ENCODE data around the gene ILKAP. TPM values are rescaled to one million over a fixed set of nuclear protein-coding genes. Genes with fewer than 3 reads are reported as not detected.

The ILKAP gene
- total and polyA plus RNA-seq, 11 donors: 12.4 to 41.7 (median 24.0) TPM

- 73 to 80% (median 76%) methylated on average over 14 of the region's 14 CpGs for WGBS, 4 donors
- no peak for ATAC-seq
- intact Hi-C loops (cut with DNase I): loop anchor here in 2 of 10 donors (5.0 to 10.0 kb wide), 2 partner anchors 97 to 105 kb away; no protein-coding TSS in a partner anchor
- H3K4me3 ChIP-seq: no peak overlapping the region
- H3K27me3 ChIP-seq: peaks cover 0 to 27% (median 15%) of the 10 kb centered on the region in 9 donors
- no peaks in the 10 kb centered on the region for H3K9me3 ChIP-seq
- no peaks in the 10 kb centered on the region for H3K36me3 ChIP-seq
- peak in 3 of 5 donors; percentile 10 to 35 (median 11) for DNase-seq
- peaks cover 0 to 23% (median 6%) of the 10 kb centered on the region in 12 donors for H3K4me1 ChIP-seq
- no peak overlapping the region for H3K27ac ChIP-seq
- TF ChIP-seq POLR2A (IDR thresholded peaks at IDR 0.05) (no peak), CTCF (IDR thresholded peaks at IDR 0.05) (no peak)
Observed at GRCh38 chr2:238157506-238158017, 45.9 kb downstream of the ILKAP start.

- peak in 3 of 5 donors; percentile 13 to 40 (median 27) for DNase-seq
- WGBS, 4 donors: 75 to 83% (median 77%) methylated on average over 17 to 18 of the region's 18 CpGs
- Histone ChIP-seq H3K9me3 (no peaks in the 10 kb centered on the region), H3K4me3 (no peak overlapping the region), H3K27ac (peak overlapping the region in 6 of 12 donors; percentile 3 to 63 (median 26)), H3K4me1 (peaks cover 0 to 23% (median 6%) of the 10 kb centered on the region in 12 donors), H3K36me3 (peaks cover 0 to 2% (median 0%) of the 10 kb centered on the region in 9 donors), H3K27me3 (peaks cover 0 to 27% (median 14%) of the 10 kb centered on the region in 9 donors)
- intact Hi-C loops (cut with DNase I): loop anchor here in 2 of 10 donors (5.0 to 10.0 kb wide), 2 partner anchors 99 to 106 kb away; no protein-coding TSS in a partner anchor
- TF ChIP-seq CTCF (IDR thresholded peaks at IDR 0.05) (no peak), POLR2A (IDR thresholded peaks at IDR 0.05) (no peak)
- no peak for ATAC-seq
Observed at GRCh38 chr2:238155761-238156694, 47.5 kb downstream of the ILKAP start.

- DNase-seq (peak; percentile 45 to 74 (median 53)), ATAC-seq (peak in 3 of 4 donors; percentile 10 to 68 (median 57))
- H3K27me3 ChIP-seq: peaks cover 0 to 24% (median 11%) of the 10 kb centered on the region in 9 donors
- no peak overlapping the region for H3K4me3 ChIP-seq
- TF ChIP-seq CTCF (IDR thresholded peaks at IDR 0.05): no peak
- TF ChIP-seq POLR2A (IDR thresholded peaks at IDR 0.05): no peak
- peak overlapping the region in 6 of 12 donors; percentile 3 to 63 (median 28) for H3K27ac ChIP-seq
- 66 to 77% (median 70%) methylated on average over 19 of the region's 19 CpGs for WGBS, 4 donors
- peaks cover 0 to 4% (median 0%) of the 10 kb centered on the region in 9 donors for H3K36me3 ChIP-seq
- H3K9me3 ChIP-seq: no peaks in the 10 kb centered on the region
- intact Hi-C loops (cut with DNase I): loop anchor here in 2 of 10 donors (5.0 to 10.0 kb wide), 2 partner anchors 100 to 107 kb away; no protein-coding TSS in a partner anchor
- H3K4me1 ChIP-seq: peaks cover 0 to 21% (median 4%) of the 10 kb centered on the region in 12 donors
Observed at GRCh38 chr2:238155051-238155760, 48.3 kb downstream of the ILKAP start.
